ENCODE data around the gene RBM45. TPM values are rescaled to one million over a fixed set of nuclear protein-coding genes. Genes with fewer than 3 reads are reported as not detected.

The RBM45 gene
- 20.5 TPM for total RNA-seq

GRCh38 chr2:178112202-178113152 is at the start of gene RBM45:
TSS of gene RBM45 (plus strand) at chr2:178112437. CDS start at chr2:178112547, 110 bp downstream.

GRCh38 chr2:178072383-178073301 is 39.6 kb upstream of the RBM45 start, which contains the start of gene PDE11A:
TSS of gene PDE11A (minus strand) at chr2:178072777. CDS start at chr2:178072437, 340 bp downstream.

Small RNAs within 50 kb of the gene (small RNA-seq; reads per million reads assigned to genes)
- gene AC011998.1 (not detected), gene RNU5E-9P (0.95 reads per million, percentile 76 among the genes with 10 or more reads in this experiment)

Other genes with a start within 250 kb of the RBM45 start
- gene PDE11A, start 39.7 kb upstream of the RBM45 start, total RNA-seq = 3.9 TPM
- 14.1 TPM for gene OSBPL6, start 82.1 kb downstream of the RBM45 start, total RNA-seq

Data from diencephalon (tissue), 1 donor.